Stimulated activated CD4-positive, alpha-beta T cell treated with anti-CD3 and anti-CD28 coated beads, Interleukin-1b, Interleukin-23, amount 100 ng/mL, for 1 hour (primary cell): ENCODE measurements around the gene FAM78A.
"Not testable (repeated sequence)": the region's sequence is repeated elsewhere in the genome, so short reads cannot be mapped to it uniquely, and the experiment has no call there.

ENCODE experiments used
- DNase-seq, 2 donors: peaks; one replicate each; pipeline ENCODE4 v3.0.0-alpha.2; 2020; ENCODE audit warnings: low read depth in 2 of 2

FAM78A gene

GRCh38 chr9:131211920-131212319, 64.4 kb downstream of the FAM78A start:
- not testable (repeated sequence) for DNase-seq
